Measurements from ENCODE around the gene ETV2. TPM values are rescaled to one million over a fixed set of nuclear protein-coding genes. Genes with fewer than 3 reads are reported as not detected.
A peak's percentile ranks its signal among the peaks of the same experiment; 100 is the strongest.

The ETV2 gene
- total RNA-seq, 2 experiments from 2014 or later = 0.52 to 0.84 TPM

GRCh38 chr19:35612559-35613321 is 28.8 kb upstream of the ETV2 start, which contains the start of gene HAUS5:
TSS of gene HAUS5 (plus strand) at chr19:35612735. CDS start at chr19:35612795, 60 bp downstream.
- peaks cover 10% of the 10 kb centered on the region for H3K9me3 Mint-ChIP-seq
- peak within 1 kb of the TSS; percentile 87 for H3K27ac Mint-ChIP-seq
- H3K4me1 Mint-ChIP-seq (ENCODE audit: low read depth) = peaks cover 26% of the 10 kb centered on the region
- H3K27me3 Mint-ChIP-seq (ENCODE audit: low read depth) = no peaks in the 10 kb centered on the region
- peaks cover 8% of the 10 kb centered on the region for H3K36me3 Mint-ChIP-seq (ENCODE audit: low read depth)
- intact Hi-C loops (cut with micrococcal nuclease) = loop anchor here (1.0 kb wide), 4 partner anchors 16 to 136 kb away; partner anchors contain the start of genes LIN37 and TMEM147
- CTCF ChIA-PET = interaction anchor here (0.6 to 1.8 kb wide), 3 partner anchors 31 to 225 kb away, joined by 3 to 6 read pairs (median 4); no protein-coding TSS in a partner anchor
- DNase-seq = peak; percentile 96
- H3K4me3 Mint-ChIP-seq = peak within 1 kb of the TSS; percentile 86

GRCh38 chr19:35613574-35613973 is 28.0 kb upstream of the ETV2 start:
- intact Hi-C loops (cut with micrococcal nuclease) = no loop called here
- CTCF ChIA-PET = interaction anchor here (0.6 to 0.8 kb wide), 3 partner anchors 30 to 226 kb away, joined by 3 to 4 read pairs (median 3); no protein-coding TSS in a partner anchor
- no peaks in the 10 kb centered on the region for H3K27me3 Mint-ChIP-seq (ENCODE audit: low read depth)
- DNase-seq = no peak
- H3K27ac Mint-ChIP-seq = peak overlapping the region; percentile 87
- peaks cover 26% of the 10 kb centered on the region for H3K4me1 Mint-ChIP-seq (ENCODE audit: low read depth)
- peaks cover 3% of the 10 kb centered on the region for H3K9me3 Mint-ChIP-seq
- peaks cover 4% of the 10 kb centered on the region for H3K36me3 Mint-ChIP-seq (ENCODE audit: low read depth)
- peak overlapping the region; percentile 86 for H3K4me3 Mint-ChIP-seq

DNA sequence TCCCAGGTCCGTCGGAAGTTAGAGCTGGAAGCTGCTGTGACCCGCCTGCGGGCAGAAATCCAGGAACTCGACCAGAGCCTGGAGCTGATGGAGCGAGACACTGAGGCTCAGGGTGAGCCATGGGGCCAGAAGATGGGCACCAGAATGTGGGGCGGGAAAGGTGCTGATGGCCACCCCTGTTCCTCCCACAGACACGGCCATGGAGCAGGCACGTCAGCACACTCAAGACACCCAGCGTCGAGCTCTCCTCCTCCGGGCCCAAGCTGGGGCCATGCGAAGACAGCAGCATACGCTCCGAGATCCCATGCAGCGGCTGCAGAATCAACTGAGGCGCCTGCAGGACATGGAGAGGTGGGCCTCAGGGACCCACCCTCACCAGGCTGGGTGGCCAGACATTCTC is 26.5 kb upstream of the ETV2 start:
- H3K4me1 Mint-ChIP-seq (ENCODE audit: low read depth) = peaks cover 18% of the 10 kb centered on the region
- no peak overlapping the region for H3K4me3 Mint-ChIP-seq
- intact Hi-C loops (cut with micrococcal nuclease) = no loop called here
- CTCF ChIA-PET = interaction anchor here (0.6 kb wide), 1 partner anchor 386 kb away, joined by 5 read pairs; no protein-coding TSS in a partner anchor
- DNase-seq = no peak
- H3K27me3 Mint-ChIP-seq (ENCODE audit: low read depth) = no peaks in the 10 kb centered on the region
- H3K27ac Mint-ChIP-seq = no peak overlapping the region
- H3K36me3 Mint-ChIP-seq (ENCODE audit: low read depth) = peaks cover 4% of the 10 kb centered on the region
- no peaks in the 10 kb centered on the region for H3K9me3 Mint-ChIP-seq

- DNase-seq = no peak
- intact Hi-C loops (cut with micrococcal nuclease) = no loop called here
- H3K36me3 Mint-ChIP-seq (ENCODE audit: low read depth) = peaks cover 12% of the 10 kb centered on the region
- H3K9me3 Mint-ChIP-seq = no peaks in the 10 kb centered on the region
- no peaks in the 10 kb centered on the region for H3K27me3 Mint-ChIP-seq (ENCODE audit: low read depth)
- CTCF ChIA-PET = no interaction called here
- H3K4me3 Mint-ChIP-seq = no peak overlapping the region
- H3K27ac Mint-ChIP-seq = no peak overlapping the region
- H3K4me1 Mint-ChIP-seq (ENCODE audit: low read depth) = peaks cover under 1% of the 10 kb centered on the region
Observed at GRCh38 chr19:35618857-35619256, 22.7 kb upstream of the ETV2 start.

DNA sequence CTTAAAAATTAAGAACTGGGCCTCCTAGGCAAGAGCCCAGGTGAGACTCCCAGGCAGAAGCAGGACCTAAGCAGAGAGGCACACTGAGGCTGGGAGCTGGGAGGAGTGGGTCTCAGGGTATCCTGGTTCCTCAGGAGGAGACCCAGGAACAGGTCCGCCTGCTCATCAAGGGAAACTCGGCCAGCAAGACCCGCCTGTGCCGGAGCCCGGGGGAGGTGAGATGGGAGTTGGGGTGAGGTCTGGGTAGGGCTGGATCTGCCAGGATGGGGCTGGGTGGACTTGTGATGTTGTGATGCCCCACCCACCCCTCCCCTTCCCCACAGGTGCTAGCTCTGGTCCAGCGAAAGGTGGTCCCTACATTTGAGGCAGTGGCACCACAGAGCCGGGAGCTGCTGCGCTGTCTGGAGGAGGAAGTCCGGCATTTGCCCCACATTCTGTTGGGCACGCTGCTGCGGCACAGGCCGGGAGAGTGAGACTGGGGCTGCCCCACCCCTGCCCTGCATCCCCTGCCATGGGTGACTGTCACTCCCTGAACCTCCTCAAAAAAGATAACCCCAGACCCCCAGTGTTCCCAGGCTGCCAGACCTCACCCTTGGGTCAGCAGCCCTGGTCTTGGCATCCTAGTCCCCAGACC is 22.1 kb upstream of the ETV2 start:
- CTCF ChIA-PET = no interaction called here
- Mint-ChIP-seq H3K27ac (no peak overlapping the region), H3K9me3 (no peaks in the 10 kb centered on the region), H3K4me1 (ENCODE audit: low read depth) (no peaks in the 10 kb centered on the region), H3K27me3 (ENCODE audit: low read depth) (no peaks in the 10 kb centered on the region), H3K4me3 (no peak overlapping the region), H3K36me3 (ENCODE audit: low read depth) (peaks cover 12% of the 10 kb centered on the region)
- intact Hi-C loops (cut with micrococcal nuclease) = no loop called here
- DNase-seq = no peak

DNA sequence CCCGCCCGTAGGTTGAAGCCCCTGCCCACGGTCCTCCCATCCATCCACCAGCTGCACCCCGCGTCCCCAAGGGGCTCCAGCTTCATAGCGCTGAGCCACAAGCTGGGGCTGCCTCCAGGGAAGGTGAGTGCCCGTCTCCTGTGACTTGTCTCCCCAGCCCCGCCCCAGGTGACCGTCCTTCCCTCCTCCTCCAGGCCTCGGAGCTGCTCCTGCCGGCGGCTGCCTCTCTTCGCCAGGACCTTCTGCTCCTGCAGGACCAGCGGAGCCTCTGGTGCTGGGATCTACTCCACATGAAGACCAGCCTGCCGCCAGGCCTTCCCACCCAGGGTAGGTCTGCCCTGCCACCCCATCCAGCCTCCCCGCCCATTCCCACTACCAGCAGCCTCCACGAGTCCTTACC is 21.5 kb upstream of the ETV2 start:
- CTCF ChIA-PET = no interaction called here
- Mint-ChIP-seq H3K9me3 (no peaks in the 10 kb centered on the region), H3K4me1 (ENCODE audit: low read depth) (no peaks in the 10 kb centered on the region), H3K27ac (no peak overlapping the region), H3K4me3 (no peak overlapping the region), H3K36me3 (ENCODE audit: low read depth) (peaks cover 12% of the 10 kb centered on the region), H3K27me3 (ENCODE audit: low read depth) (no peaks in the 10 kb centered on the region)
- intact Hi-C loops (cut with micrococcal nuclease) = no loop called here
- DNase-seq = no peak

GRCh38 chr19:35621708-35622107 is 19.8 kb upstream of the ETV2 start:
- H3K27ac Mint-ChIP-seq = peak overlapping the region; percentile 22
- intact Hi-C loops (cut with micrococcal nuclease) = no loop called here
- no peaks in the 10 kb centered on the region for H3K9me3 Mint-ChIP-seq
- no peak for DNase-seq
- no peaks in the 10 kb centered on the region for H3K4me1 Mint-ChIP-seq (ENCODE audit: low read depth)
- H3K36me3 Mint-ChIP-seq (ENCODE audit: low read depth) = peaks cover 8% of the 10 kb centered on the region
- H3K27me3 Mint-ChIP-seq (ENCODE audit: low read depth) = no peaks in the 10 kb centered on the region
- H3K4me3 Mint-ChIP-seq = no peak overlapping the region
- CTCF ChIA-PET = interaction anchor here (1.2 kb wide), 1 partner anchor 11 kb away, joined by 3 read pairs; no protein-coding TSS in a partner anchor

- Mint-ChIP-seq H3K36me3 (ENCODE audit: low read depth) (peaks cover 8% of the 10 kb centered on the region), H3K27me3 (ENCODE audit: low read depth) (no peaks in the 10 kb centered on the region), H3K27ac (peak overlapping the region; percentile 44), H3K9me3 (no peaks in the 10 kb centered on the region), H3K4me1 (ENCODE audit: low read depth) (no peaks in the 10 kb centered on the region), H3K4me3 (no peak overlapping the region)
- intact Hi-C loops (cut with micrococcal nuclease) = no loop called here
- CTCF ChIA-PET = interaction anchor here (1.2 kb wide), 2 partner anchors 12 to 75 kb away, joined by 3 read pairs; no protein-coding TSS in a partner anchor
- no peak for DNase-seq
Observed at GRCh38 chr19:35622750-35623149, 18.8 kb upstream of the ETV2 start.

DNA sequence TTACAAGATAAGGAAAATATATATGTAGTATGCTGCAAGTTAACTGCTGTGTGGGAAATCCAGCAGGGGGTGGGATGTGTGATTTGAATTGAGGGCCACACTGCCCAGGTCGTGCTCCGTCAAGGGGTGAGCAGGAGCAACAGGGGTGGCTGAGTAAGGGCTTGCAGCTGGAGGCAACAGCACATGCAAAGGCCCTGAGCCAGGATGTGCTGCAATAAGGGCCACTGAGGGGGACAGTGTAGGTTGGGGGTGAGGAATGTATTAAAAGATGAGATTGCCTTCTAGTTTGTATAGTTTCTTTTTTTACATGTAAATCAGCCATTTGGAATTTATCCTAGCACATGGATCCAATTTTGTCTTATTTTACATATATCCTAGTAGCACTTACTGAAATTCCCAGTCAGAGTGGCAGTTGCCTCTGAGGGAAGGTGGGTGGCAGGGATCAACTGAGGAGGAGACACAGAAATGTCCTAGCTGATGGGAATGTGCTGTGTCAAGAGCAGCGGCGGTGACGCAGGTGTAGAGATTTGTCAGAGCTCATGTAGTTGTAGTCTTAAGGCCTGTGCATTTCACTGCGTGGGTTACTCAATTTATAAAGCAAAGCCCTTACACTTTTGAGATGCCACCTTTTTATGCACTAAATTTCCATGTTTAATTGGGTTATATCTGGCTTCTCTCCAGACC is 18.1 kb upstream of the ETV2 start:
- CTCF ChIA-PET = interaction anchor here (0.5 to 1.2 kb wide), 2 partner anchors 31 to 76 kb away, joined by 3 to 5 read pairs; no protein-coding TSS in a partner anchor
- Mint-ChIP-seq H3K4me3 (no peak overlapping the region), H3K27me3 (ENCODE audit: low read depth) (no peaks in the 10 kb centered on the region), H3K27ac (no peak overlapping the region), H3K36me3 (ENCODE audit: low read depth) (peaks cover 8% of the 10 kb centered on the region), H3K9me3 (no peaks in the 10 kb centered on the region), H3K4me1 (ENCODE audit: low read depth) (peaks cover 5% of the 10 kb centered on the region)
- DNase-seq = no peak
- intact Hi-C loops (cut with micrococcal nuclease) = no loop called here

GRCh38 chr19:35628264-35628564 is 13.3 kb upstream of the ETV2 start:
- intact Hi-C loops (cut with micrococcal nuclease) = loop anchor here (1.0 kb wide), 5 partner anchors 16 to 117 kb away; partner anchors contain the start of genes COX6B1, HAUS5, PSENEN and TMEM147
- Mint-ChIP-seq H3K9me3 (no peaks in the 10 kb centered on the region), H3K4me3 (peak overlapping the region; percentile 100), H3K36me3 (ENCODE audit: low read depth) (peaks cover 16% of the 10 kb centered on the region), H3K4me1 (ENCODE audit: low read depth) (peaks cover 18% of the 10 kb centered on the region), H3K27me3 (ENCODE audit: low read depth) (no peaks in the 10 kb centered on the region), H3K27ac (peak overlapping the region; percentile 95)
- no peak for DNase-seq
- CTCF ChIA-PET = no interaction called here

DNA sequence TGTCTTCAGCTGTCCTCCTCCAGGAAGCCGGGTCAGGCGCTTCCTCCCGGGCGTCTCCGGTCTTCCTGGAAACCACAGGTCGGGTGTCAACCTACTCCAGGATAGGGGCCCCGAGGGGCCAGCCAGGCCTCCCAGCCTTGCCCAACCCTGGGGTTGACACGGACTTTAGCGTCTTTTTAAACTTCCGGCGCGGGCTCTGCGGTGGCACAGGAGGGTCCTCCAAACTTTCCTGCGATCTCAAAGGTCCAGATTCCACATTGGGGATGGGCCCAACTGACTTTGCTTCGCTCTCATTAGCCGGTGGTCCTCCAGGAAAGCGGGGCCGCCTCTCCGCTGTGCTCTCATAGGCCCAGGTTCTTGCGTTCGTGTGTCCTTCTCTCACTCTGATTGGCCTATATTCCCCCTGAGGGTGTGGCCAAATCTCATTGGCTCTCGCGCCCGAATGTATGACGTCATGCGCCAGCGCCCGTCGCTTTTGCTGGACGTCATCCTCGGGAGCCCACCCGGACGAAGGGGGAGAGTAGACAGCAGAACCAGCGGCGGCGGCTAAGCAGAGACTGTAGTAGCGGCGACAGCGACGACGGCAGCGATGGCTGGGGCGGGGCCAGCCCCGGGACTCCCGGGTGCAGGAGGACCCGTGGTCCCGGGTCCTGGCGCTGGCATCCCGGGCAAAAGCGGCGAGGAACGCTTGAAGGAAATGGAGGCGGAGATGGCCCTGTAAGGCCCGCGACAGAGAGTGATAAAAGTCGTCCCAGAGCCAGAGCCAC is 12.8 kb upstream of the ETV2 start, which contains the start of gene RBM42:
Gene RBM42 (plus strand): TSS at position 472 of the 767 bp plus-strand sequence. CDS start 118 bp downstream, at position 590.
- intact Hi-C loops (cut with micrococcal nuclease) = loop anchor here (1.0 kb wide), 5 partner anchors 16 to 117 kb away; partner anchors contain the start of genes COX6B1, HAUS5, PSENEN and TMEM147
- peak; percentile 97 for DNase-seq
- Mint-ChIP-seq H3K9me3 (no peaks in the 10 kb centered on the region), H3K4me1 (ENCODE audit: low read depth) (peaks cover 19% of the 10 kb centered on the region), H3K36me3 (ENCODE audit: low read depth) (peaks cover 18% of the 10 kb centered on the region), H3K27me3 (ENCODE audit: low read depth) (no peaks in the 10 kb centered on the region), H3K4me3 (peak within 1 kb of the TSS; percentile 100), H3K27ac (peak within 1 kb of the TSS; percentile 95)
- CTCF ChIA-PET = no interaction called here
